H1 (cell line): ENCODE results near the gene FGF23. TPM values are rescaled to one million over a fixed set of nuclear protein-coding genes. Genes with fewer than 3 reads are reported as not detected.

Source experiments
- CREB1 ChIP-seq: IDR thresholded peaks from 2 replicates; pipeline ENCODE4 v1.6.1; 2012; ENCODE audit warnings: inconsistent platforms
- FOSL1 ChIP-seq: IDR thresholded peaks from 2 replicates; pipeline ENCODE4 v1.6.1; 2011; ENCODE audit warnings: mild to moderate bottlenecking, low read depth, low read length, moderate library complexity; ENCODE audit not compliant: insufficient read depth
- NRF1 ChIP-seq: IDR thresholded peaks from 2 replicates; pipeline ENCODE4 v1.6.1; 2011; ENCODE audit warnings: mild to moderate bottlenecking, low read depth, low read length, improper control_type of control experiment
- PHF8 ChIP-seq: fragments of 200-600 bp; sonication (generic); conservative IDR thresholded peaks from 2 replicates; pipeline ENCODE4 v1.7.1; 2012; ENCODE audit warnings: low read depth, mild to moderate bottlenecking, inconsistent platforms, low read length, moderate library complexity
- SP1 ChIP-seq: IDR thresholded peaks from 2 replicates; pipeline ENCODE4 v1.6.1; 2011; ENCODE audit warnings: low read depth, low read length
- TCF12 ChIP-seq: IDR thresholded peaks from 2 replicates; pipeline ENCODE4 v1.6.1; 2011; ENCODE audit warnings: low read depth, mild to moderate bottlenecking, low read length
- polyA plus RNA-seq, 7 experiments: library from polyadenylated mRNA; depleted of rRNA in 3 of 7; stranded (reverse) in 5 of 7; unstranded in 2 of 7; fragments of >200 nt in 5 of 7; fragments of 200-250 nt in 2 of 7; gene quantifications; 1 replicate in 5 of 7; 2 replicates in 1 of 7; 4 replicates in 1 of 7; pipeline versions ENCODE4 v1.2.1 to v1.2.3, GENCODE V29; 2011 to 2013; ENCODE audit warnings: missing spikeins in 2 of 7, mixed read lengths in 2 of 7
- total RNA-seq: library from RNA; stranded (reverse); fragmentation: NEBNext Ultra II Directional; extraction: Animal tissue kit (Norgen Biotek cat#: 25700); gene quantifications from 2 replicates; pipeline ENCODE4 v1.2.1, GENCODE V29; 2021

FGF23 gene
- total and polyA plus RNA-seq, 2 of the 8 experiments (the other 6 are each of a cell fraction or from before 2014, with no cell fraction given): 0.35 to 0.67 TPM

GRCh38 chr12:4412465-4412864, 33.0 kb upstream of the FGF23 start (continued):
- TF ChIP-seq NRF1 (no peak), FOSL1 (no peak), TCF12 (no peak), CREB1 (no peak), PHF8 (no peak), SP1 (no peak)
